Suppressor macrophage treated with lipopolysaccharide for 1 hour (primary cell): ENCODE measurements around the gene YIPF1.
A peak's percentile ranks its signal among the peaks of the same experiment; 100 is the strongest.
"Not testable (repeated sequence)": the region's sequence is repeated elsewhere in the genome, so short reads cannot be mapped to it uniquely, and the experiment has no call there.

Experiments
- DNase-seq, 3 donors: peaks; one replicate each; pipeline ENCODE4 v3.0.0-alpha.2; 2020 to 2022

Gene YIPF1

DNA sequence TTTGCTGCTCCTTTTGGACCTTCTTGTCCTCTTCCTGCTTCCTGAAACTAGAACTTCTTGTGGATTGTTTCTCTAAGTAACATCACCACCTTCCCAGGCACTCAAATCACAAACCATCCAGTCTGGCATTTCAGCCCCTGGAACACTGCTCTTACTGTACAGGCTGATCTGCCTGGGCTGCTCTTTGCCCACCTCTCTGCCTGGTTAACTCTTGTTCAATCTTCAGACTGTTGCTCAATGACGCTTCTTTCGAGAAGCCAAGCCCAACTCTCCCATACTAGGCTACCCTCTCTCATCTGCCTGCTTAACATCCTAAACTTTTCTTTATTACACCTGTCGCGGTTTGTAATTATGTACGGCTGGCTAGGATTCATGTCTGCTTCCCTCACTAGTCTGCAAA is 5.0 kb upstream of the YIPF1 start:
- no peak for DNase-seq

DNA sequence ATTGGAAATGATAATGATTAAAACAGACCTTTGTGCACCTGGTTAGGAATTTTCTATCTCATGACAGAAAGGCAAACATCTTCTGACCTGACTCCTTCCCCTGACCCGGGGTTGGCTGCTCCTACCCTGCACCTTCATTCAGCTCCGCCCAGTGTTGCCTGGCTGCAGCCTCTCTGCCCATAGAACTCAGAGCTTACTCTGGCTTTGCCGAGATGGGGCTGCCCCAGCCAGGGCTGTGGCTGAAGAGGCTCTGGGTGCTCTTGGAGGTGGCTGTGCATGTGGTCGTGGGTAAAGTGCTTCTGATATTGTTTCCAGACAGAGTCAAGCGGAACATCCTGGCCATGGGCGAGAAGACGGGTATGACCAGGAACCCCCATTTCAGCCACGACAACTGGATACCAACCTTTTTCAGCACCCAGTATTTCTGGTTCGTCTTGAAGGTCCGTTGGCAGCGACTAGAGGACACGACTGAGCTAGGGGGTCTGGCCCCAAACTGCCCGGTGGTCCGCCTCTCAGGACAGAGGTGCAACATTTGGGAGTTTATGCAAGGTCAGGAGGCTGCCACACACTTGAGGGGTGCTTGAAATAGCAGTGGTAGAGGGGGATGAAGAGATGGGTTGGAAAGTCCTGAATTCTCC is 4.5 kb upstream of the YIPF1 start, which contains the start of gene DIO1:
DIO1 (plus strand) TSS at position 189 of the 638 bp plus-strand sequence; CDS start at position 213, 24 bp downstream.
- no peak for DNase-seq

DNA sequence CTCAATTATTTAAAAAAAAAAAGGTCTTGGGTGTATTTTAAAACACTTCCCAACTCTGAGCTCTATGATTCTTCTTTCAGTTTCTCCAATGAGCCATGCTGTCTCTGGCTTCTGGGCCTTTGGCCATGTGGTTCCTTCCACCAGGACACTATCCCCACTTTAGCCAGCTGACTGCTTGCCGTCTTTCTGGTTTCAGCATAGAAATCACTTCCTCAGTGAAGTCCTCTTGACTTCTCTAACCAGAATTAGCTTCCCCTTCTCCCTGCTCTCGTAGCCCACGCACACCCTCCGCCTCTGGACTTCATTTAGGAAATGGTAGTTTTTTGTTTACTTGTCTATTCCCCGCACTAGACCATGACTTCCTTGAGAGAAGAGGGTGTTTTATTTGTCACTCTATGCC is 3.3 kb upstream of the YIPF1 start:
- peak; percentile 93 to 98 (median 93) for DNase-seq

DNA sequence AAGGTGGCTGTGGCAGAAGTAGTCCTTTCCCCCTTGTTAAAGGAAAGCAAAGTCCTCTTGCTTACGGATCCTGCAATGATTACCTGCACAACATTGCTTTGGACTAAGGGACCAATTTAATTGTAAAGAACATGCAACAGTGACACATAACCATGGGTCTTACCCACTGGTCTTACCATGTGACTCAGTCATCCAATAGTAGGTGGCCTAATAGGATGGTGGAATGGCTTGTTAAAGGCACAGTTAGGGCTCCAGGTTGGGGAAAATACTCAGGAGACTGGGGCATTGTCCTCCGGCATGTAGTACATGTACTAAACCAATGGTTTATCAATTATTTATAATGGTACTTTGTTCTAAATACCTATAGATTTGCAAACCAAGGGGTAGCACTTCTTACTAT is 2.1 kb upstream of the YIPF1 start:
- peak; percentile 19 to 42 (median 33) for DNase-seq

DNA sequence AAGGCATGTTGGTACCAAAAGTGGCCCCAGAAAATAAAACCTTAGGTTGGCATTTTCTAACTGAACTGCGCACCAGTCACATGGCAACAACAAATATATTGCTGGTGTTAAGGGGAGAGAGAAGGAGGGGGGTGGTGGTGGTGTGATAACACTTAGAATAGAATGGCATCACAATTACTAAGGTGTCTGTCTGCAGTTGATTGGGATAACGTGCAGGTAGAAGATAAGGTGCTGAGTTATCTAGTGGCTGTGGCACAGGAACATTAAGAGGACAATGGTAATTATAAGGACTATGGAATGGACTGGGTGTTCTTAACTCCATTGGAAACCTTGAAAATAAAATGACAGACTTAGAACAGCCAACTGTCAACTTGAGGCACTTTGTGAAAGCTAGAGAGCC is 1.4 kb upstream of the YIPF1 start:
- DNase-seq: no peak

DNA sequence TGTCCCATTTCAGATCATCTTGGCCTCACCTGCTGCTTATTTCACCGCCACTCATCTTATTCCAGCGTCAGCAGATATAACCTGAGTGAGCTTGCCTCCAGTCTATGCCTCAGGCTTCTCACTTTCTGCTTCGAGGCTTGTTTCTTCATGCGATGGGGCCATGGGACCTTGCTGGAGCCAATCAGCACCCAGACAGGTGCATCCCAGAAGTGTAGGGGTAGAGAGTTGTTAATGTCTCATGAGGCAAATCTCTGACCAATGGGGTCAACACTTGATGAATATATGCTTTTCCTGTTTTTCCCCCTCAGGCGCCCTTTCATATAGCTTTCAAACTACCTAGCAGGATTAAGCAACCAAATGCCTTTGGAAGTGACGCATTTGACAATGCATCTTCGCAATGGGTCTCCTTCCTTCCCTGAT is 935 bp upstream of the YIPF1 start:
- no peak for DNase-seq

DNA sequence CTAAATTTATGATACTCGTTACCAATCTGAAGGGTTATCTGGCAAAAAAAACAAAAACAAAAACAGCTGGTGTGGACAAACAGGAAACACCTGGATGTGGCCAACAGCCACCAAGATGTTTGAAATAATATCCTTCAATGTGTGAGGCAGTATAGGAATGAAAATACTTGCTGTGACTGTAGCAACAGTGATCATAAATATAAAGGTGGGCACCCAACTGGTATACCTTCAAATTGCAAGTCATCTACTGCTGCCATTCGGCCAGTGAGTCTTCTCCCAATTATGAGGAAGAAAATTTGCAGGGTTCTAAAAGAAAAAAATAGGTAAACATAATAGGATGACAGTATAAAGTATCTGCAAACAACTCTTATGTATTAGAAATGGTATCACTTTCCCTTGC is 916 bp downstream of the YIPF1 start:
- DNase-seq: no peak

DNA sequence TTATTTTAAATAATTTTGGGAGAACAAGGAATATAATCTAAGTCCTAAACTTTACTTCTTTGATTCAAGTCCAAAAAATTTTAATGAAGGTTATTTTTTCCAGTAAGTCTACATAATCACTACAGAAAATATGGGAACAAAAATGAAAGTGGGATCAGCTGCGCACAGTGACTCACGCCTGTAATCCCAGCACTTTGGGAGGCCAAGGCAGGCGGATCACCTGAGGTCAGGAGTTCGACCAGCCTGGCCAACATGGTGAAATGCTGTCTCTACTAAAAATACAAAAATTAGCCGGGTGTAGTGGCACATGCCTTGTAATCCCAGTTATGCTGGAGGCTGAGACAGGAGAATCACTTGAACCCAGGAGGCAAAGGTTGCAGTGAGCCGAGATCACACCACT is 6.0 kb downstream of the YIPF1 start:
- DNase-seq: not testable (repeated sequence)

DNA sequence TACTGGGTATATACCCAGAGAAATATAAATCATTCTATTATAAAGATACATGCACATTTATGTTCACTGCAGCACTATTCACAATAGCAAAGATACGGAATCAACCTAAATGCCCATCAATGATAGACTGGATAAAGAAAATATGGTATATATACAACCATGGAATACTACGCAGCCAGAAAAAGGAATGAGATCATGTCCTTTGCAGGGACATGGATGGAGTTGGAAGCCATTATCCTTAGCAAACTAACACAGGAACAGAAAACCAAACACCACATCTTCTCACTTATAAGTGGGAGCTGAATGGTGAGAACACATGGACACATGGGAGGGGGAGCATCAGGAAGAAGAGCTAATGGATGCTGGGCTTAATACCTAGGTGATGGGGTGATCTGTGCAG is 7.7 kb downstream of the YIPF1 start:
- not testable (repeated sequence) for DNase-seq

DNA sequence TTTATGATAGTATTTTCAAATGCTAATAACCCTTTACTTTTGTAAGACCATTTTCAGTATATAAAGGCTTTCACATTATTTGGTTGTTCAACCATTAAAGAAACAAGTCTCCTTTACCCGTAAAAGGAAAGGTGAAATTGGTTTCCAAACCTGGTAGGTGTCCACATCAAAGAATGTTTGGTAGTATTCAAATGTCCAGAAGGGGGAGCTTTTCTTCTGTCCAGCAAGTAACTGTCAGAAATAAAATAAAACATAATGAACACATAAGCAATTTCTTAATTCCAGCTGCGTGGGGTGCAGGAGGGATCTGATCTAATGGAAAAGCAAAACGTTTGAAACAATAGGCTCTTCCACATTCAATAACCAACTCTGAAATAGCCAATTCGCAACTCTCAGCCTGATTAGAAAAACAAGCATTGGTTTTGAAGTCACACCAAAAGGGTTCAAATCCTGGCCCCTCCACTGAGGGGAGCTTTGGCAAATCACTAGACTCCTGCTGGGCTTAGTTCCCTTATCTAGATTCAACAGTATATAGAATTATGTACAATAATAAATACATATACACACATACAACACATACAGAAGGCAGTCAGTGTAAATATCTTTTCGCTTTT is 11.0 kb downstream of the YIPF1 start:
- peak; percentile 72 to 81 (median 81) for DNase-seq

DNA sequence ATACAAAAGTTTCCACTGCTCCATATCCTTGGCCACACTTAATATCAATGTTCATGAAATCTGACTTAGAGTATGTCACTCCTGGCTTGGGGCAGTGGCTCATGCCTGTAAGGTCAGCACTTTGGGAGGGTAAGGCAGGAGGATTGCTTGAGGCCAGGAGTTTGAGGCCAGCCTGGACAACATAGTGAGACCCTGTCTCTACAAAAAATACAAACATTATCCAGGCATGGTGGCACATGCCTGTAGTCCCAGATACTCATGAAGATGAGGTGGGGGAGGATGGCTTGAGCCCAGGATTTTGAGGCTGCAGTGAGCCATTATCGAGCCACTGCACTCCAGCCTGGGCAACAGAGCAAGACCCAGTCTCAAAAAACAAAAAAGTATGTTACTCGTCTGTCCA is 14.4 kb downstream of the YIPF1 start:
- not testable (repeated sequence) for DNase-seq

DNA sequence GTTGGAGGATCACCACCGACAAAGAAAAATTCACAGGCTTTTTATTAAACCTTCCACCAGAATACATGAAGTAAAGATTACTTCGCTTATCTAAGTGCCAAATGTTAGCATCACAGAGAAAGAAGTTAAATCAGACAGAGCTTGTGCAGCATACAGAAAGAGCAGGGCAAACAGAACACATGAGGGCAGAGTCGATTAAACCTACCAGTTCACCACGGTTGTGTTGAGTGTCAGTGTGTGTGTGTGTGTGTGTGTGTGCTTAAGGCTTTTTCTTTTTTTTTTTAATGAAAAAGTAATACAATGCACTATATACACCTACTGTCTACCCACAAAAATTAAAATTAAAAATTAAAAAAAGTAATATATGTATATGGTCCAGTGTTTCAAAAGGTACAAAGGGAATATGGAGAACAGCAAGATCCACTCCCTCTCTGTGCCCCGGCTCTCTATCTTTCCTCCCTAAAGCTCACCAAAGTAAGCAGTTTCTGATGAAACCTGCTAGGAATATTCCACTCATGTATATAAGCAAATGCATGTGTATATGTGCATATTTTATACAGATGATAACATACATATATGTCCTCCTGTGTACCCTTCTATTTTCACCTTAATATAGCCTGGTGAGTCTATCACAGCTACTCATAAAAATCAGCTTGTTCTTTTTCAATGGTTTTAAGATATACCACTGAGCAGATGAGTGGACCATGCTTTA is 17.7 kb downstream of the YIPF1 start:
- no peak for DNase-seq

DNA sequence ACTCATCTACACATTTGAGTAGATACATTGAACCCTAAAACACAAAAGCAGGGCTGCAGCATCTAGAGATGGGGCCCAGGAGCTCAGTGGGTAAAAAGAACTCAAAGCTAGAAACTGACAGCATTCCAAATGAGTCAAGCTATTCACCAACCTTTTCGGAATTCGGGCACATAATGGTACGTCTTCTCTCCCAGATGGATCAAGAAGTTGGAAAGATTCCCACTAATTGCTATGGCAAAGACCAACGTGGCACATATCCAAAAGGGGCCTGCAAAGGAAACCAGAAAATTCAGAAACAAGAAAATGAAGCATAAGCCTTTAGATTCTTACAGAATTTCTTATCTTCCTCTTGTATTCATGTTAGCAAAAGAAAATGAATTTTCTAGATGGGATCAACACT is 18.4 kb downstream of the YIPF1 start:
- no peak for DNase-seq

DNA sequence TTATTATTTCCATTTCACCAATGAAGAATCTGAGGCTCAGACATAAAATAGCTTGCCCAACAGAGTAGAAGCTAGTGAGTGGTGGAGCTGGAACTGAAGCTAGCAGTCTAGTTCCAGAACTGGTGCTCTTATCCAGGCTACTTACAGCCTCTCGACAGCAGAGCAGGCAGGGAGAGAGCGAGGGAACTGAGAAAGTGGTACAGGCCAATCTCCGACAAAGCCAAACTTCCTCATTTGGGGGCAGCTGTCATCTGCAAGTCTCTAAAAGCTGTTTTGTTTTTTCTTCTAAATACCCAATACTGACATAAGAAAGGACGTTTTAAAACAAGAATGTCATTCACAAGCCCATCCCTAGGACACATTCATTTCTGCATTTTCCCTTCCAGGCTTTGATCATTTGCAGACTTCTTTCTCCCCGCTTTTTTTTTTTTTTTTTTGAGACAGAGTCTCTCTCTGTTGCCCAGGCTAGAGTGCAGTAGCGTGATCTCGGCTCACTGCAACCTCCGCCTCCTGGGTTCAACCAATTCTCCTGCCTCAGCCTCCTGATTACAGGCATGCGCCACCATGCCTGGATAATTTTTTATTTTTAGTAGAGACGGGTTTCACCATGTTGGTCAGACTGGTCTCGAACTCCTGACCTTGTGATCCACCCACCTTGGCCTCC is 20.0 kb downstream of the YIPF1 start:
- peak in 2 of 3 donors; percentile 25 to 40 for DNase-seq

DNA sequence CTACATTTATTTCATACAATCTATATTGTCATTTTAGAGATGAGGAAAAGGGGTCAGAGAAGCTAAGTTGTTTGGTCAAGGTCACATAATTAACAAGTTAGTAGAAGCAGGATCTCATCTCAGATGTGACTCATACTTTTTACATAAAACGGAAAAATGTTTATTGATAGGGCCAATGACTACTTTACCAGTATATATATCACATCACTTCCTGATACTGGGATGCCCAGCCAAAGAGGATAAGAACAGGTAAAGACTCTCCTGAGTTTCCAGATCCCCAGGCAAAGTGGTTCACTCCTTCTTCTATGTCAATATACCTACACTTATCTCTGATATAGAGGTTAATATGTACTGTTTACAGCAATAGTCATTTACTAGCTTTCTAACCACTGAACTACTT is 21.0 kb downstream of the YIPF1 start:
- DNase-seq: no peak

DNA sequence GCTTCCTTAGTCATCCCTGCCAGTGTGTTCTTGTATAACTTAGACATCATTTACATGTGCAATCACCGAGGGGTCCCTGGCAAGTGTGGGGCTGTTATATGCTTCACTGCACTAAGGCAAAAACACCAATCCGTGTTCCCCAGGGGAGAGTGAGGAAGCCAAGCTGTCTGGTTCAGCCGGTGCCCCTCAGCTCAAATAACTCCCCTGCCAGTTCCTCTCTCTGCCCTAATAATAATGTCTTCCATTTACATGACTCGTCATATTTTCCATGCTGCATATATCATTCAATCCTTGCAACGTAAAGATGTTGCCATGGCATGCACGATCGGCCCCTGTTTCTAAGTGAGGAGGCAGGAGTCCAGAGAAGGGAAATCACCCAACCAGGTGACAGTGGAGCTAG is 27.1 kb downstream of the YIPF1 start:
- DNase-seq: no peak

DNA sequence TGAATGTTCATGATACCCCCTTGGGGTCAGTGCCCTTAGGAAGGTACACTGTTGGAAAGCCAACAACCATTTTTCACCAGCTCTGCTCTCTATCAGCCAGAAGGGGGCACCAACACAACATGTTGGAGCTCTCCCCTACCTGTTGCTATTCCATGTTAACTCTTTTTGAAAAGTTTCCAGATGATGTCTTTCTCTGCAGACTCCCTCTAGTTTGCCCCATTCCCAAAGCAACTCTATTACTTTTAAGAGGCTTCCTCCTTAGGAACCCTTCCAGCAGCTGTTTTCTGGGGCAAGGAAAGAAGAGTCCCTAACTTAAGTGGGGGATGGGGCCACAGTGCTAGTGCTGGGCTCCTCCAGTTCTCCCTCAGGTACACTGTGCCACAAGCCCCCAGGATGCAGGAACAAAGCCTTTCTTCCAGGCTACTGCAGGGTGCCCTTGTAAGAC is 28.6 kb downstream of the YIPF1 start:
- peak; percentile 62 to 67 (median 65) for DNase-seq

DNA sequence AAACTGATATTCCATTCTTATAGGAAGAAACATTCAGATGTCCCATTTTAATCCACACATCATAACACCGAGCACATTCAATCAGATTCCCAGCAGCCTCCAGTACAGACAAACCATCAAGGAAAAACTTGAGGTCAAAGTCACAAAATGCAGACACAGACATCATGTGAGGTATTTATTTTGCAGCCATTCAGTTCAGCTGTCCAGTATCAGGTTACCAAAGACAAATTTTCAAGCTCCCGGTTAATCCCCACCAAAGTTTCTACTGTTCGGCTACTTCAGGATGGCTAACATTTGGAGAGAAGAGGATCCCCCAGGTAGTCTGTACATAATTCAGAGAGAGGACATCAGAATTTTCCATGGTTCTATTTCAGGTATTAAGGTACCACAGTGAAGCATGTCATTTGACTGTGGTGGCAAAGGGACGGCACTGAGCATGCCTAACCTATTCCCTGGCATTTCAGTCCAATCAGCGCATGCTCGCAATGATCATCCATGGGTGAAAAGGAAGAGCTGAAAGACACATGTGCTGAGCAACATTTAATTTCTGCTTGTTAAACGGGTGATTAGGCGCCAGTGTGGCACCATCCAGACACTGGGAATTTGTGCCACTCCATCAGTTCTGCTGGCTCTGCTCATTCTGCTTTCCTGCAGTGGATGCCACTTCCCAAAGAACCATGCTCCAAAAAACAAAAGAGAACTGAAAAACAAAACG is 37.9 kb downstream of the YIPF1 start:
- no peak for DNase-seq

DNA sequence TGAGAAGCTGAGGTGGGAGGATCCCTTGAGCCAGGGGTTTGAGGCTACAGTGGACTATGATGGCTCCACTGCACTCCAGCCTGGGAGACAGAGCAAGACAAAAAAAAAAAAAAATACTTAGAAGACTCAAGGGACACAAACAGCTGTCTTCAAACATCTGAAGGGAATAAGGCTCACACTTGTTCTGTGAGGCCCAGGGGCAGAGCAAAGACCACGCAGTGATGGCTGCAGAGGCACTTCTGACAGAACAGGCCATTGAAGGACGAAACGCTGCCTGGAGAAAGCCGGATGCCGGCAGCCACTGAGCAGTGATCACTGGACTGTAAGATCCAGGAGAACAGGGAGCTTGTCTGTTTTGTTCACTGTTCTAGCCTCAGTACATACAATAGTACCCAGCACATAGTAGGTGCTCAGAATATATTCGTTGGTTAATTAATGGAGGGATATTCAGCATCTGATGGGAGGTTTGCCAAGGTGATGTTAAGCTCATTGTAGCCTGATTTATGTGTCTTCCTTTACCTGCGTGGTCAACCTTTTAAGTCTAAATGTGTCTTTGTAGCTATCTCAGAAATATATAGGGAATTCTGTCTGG is 39.4 kb downstream of the YIPF1 start:
- no peak for DNase-seq

DNA sequence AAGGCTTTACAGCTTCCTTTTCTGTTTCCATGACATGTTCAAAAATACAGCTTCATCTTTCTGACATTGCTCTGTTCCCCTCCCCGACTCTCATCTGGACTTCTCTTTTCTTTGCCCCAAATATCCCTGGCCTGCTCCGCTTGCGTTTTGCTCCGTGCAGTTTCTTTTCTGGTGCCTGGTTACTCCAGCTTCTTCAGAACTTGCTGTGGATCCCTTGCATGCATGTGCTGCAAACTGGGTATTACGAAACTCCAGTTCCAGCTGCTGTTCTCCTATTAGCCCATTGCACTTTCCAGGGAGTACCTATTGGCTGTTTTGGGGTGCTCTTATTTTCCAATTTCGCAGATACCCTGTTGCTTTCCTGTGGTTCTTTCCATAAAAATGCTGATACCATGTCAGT is 41.6 kb downstream of the YIPF1 start:
- peak; percentile 14 to 23 (median 22) for DNase-seq

DNA sequence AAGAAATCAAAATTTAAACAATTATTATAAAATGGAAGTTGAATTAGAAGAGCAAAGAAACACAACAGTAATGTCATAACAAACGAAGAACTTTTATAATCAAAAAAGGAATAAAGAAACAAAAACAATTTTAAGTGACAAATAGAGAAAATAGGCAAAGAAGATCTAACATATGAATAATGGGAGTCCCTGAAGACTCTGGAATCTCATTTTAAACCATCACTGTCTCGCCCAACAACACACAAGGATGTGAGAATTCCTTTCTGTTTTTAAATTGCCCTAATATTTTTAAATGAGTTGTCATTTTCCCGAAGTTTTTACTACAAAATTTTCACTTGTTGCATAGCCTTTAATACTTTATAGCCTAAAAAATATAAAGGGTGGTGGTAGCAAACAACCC is 47.2 kb downstream of the YIPF1 start:
- DNase-seq: no peak

DNA sequence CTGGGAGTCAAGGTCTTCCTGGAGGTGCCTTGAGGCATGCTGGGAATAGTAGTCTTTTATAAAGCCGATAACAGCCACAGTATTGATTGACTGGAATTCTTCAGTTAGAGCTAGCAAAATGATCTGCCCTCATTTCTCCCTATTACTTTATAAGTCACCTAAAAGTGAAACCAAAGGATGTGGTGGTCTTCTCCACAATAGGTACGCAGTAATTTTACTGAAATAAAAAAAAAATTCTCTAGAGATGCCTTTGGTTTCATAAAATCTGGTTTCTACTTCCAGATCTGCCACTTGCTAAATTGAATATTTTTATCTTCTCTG is 51.0 kb downstream of the YIPF1 start:
- DNase-seq: no peak
